ENCODE data around the gene CXCL17. TPM values are rescaled to one million over a fixed set of nuclear protein-coding genes. Genes with fewer than 3 reads are reported as not detected.

CXCL17 gene
- total RNA-seq, 4 donors from 2014 or later, result 0.69 TPM; not detected in 3

GRCh38 chr19:42406111-42406510 is 36.6 kb downstream of the CXCL17 start:
- WGBS, 2 donors, result 90 to 95% methylated on average over 9 to 11 of the region's 11 CpGs
- intact Hi-C loops (cut with DNase I; ENCODE audit: low total_unique reads), result no loop called here
- no peak for TF ChIP-seq CTCF (IDR thresholded peaks at IDR 0.05)
- TF ChIP-seq POLR2A (IDR thresholded peaks at IDR 0.05), result no peak
- no peak overlapping the region for H3K4me3 ChIP-seq (ENCODE audit: low read depth, poor library complexity, severe bottlenecking)
- no peak for DNase-seq (ENCODE audit: low spot score in 2 of 2)

GRCh38 chr19:42403586-42403985 is 39.2 kb downstream of the CXCL17 start:
- 93 to 95% methylated on average over 10 of the region's 10 CpGs for WGBS, 2 donors
- intact Hi-C loops (cut with DNase I; ENCODE audit: low total_unique reads), result no loop called here
- no peak for TF ChIP-seq CTCF (IDR thresholded peaks at IDR 0.05)
- no peak for DNase-seq (ENCODE audit: low spot score in 2 of 2)
- H3K4me3 ChIP-seq (ENCODE audit: low read depth, poor library complexity, severe bottlenecking), result no peak overlapping the region

GRCh38 chr19:42402376-42403116 is 40.2 kb downstream of the CXCL17 start:
- no peak overlapping the region for H3K4me3 ChIP-seq (ENCODE audit: low read depth, poor library complexity, severe bottlenecking)
- intact Hi-C loops (cut with DNase I; ENCODE audit: low total_unique reads), result no loop called here
- 66 to 75% methylated on average over 30 to 34 of the region's 34 CpGs for WGBS, 2 donors
- no peak for TF ChIP-seq CTCF (IDR thresholded peaks at IDR 0.05)
- no peak for TF ChIP-seq POLR2A (IDR thresholded peaks at IDR 0.05)
- peak in 1 of 2 donors; percentile 85 for DNase-seq (ENCODE audit: low spot score in 2 of 2)

GRCh38 chr19:42401365-42402303 is 41.1 kb downstream of the CXCL17 start:
- DNase-seq (ENCODE audit: low spot score in 2 of 2), result peak; percentile 63 to 97
- intact Hi-C loops (cut with DNase I; ENCODE audit: low total_unique reads), result no loop called here
- peak overlapping the region; percentile 5 for H3K4me3 ChIP-seq (ENCODE audit: low read depth, poor library complexity, severe bottlenecking)
- no peak for TF ChIP-seq CTCF (IDR thresholded peaks at IDR 0.05)
- no peak for TF ChIP-seq POLR2A (IDR thresholded peaks at IDR 0.05)
- WGBS, 2 donors, result 1% methylated on average over 43 to 55 of the region's 80 CpGs

GRCh38 chr19:42400404-42400803 is 42.3 kb downstream of the CXCL17 start:
- intact Hi-C loops (cut with DNase I; ENCODE audit: low total_unique reads), result no loop called here
- H3K4me3 ChIP-seq (ENCODE audit: low read depth, poor library complexity, severe bottlenecking), result no peak overlapping the region
- no peak for DNase-seq (ENCODE audit: low spot score in 2 of 2)
- 94 to 100% methylated on average over 1 of the region's 1 CpG for WGBS, 2 donors
- no peak for TF ChIP-seq POLR2A (IDR thresholded peaks at IDR 0.05)
- TF ChIP-seq CTCF (IDR thresholded peaks at IDR 0.05), result no peak
